Panc1 (cell line): ENCODE measurements around the gene SLC7A6.

ENCODE experiments used
- POLR2AphosphoS5 ChIP-seq: IDR thresholded peaks from 2 replicates; pipeline ENCODE4 v1.6.1; 2012; ENCODE audit warnings: mild to moderate bottlenecking, low read depth, low read length, moderate library complexity
- SIN3A ChIP-seq: IDR thresholded peaks from 2 replicates; pipeline ENCODE4 v1.6.1; 2012; ENCODE audit warnings: low read depth, mild to moderate bottlenecking, low read length, moderate library complexity, borderline replicate concordance; ENCODE audit not compliant: insufficient read depth
- TCF7L2 ChIP-seq: IDR thresholded peaks from 2 replicates; pipeline ENCODE4 v1.6.1; 2011; ENCODE audit warnings: mild to moderate bottlenecking, low read depth, low read length, inconsistent platforms
- TF ChIP-seq, protein P1 (sequence below): fragments of 450-650 bp; IDR thresholded peaks from 2 replicates; pipeline ENCODE4 v1.5.1; 2017; ENCODE audit warnings: mild to moderate bottlenecking

DNA sequence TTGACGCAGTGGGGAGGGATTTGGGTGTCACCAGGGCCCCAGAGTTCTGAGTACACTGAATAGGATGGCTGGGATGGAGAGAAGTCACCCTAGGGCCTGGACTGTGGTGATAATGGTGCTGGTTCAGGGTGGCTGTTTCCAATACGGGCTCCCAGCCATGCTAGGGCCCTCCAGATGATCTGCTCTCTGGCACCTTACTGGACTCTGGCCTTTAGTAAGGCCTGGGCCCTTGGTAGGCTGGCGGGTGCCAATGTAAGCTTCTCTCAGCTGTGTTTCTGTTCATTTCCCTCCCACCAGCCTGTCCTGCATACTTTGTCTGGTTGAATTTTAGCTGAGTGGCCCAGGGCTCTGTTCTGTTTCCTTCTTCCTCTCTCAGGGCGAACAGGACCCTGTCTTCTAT, 16.4 kb upstream of the SLC7A6 start:
- TF ChIP-seq TCF7L2 = no peak
- TF ChIP-seq, protein P1, sequence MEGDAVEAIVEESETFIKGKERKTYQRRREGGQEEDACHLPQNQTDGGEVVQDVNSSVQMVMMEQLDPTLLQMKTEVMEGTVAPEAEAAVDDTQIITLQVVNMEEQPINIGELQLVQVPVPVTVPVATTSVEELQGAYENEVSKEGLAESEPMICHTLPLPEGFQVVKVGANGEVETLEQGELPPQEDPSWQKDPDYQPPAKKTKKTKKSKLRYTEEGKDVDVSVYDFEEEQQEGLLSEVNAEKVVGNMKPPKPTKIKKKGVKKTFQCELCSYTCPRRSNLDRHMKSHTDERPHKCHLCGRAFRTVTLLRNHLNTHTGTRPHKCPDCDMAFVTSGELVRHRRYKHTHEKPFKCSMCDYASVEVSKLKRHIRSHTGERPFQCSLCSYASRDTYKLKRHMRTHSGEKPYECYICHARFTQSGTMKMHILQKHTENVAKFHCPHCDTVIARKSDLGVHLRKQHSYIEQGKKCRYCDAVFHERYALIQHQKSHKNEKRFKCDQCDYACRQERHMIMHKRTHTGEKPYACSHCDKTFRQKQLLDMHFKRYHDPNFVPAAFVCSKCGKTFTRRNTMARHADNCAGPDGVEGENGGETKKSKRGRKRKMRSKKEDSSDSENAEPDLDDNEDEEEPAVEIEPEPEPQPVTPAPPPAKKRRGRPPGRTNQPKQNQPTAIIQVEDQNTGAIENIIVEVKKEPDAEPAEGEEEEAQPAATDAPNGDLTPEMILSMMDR = no peak
- no peak for TF ChIP-seq SIN3A
- TF ChIP-seq POLR2AphosphoS5 = no peak
